ENCODE results near the gene UPK3A. TPM values are rescaled to one million over a fixed set of nuclear protein-coding genes. Genes with fewer than 3 reads are reported as not detected.

Gene UPK3A
- total RNA-seq, 2 experiments from 2014 or later: not detected

GRCh38 chr22:45237065-45237990 lies 47.4 kb upstream of the UPK3A start:
- Histone ChIP-seq H3K36me3 (ENCODE audit: insufficient read depth, low read length) (peaks cover 4% of the 10 kb centered on the region), H3K27ac (ENCODE audit: low read depth in 1 of 2, low read length in 2 of 2) (no peak overlapping the region), H3K27me3 (ENCODE audit: control insufficient read depth in 1 of 2, insufficient read depth in 2 of 2, low read length in 2 of 2) (no peaks in the 10 kb centered on the region), H3K9me3 (ENCODE audit: control insufficient read depth in 1 of 2, insufficient read depth in 1 of 2, low read length in 2 of 2) (no peaks in the 10 kb centered on the region), H3K4me1 (ENCODE audit: insufficient read depth, low read length) (peaks cover 47% of the 10 kb centered on the region), H3K4me3 (ENCODE audit: low read length) (no peak overlapping the region)
- H3K36me3 Mint-ChIP-seq (ENCODE audit: low read depth): peaks cover 5% of the 10 kb centered on the region
- peaks cover 31% of the 10 kb centered on the region for H3K4me1 Mint-ChIP-seq (ENCODE audit: low read depth)
- H3K9me3 Mint-ChIP-seq: no peaks in the 10 kb centered on the region
- TF ChIP-seq CTCF (IDR thresholded peaks at IDR 0.05): no peak
- no peak overlapping the region for H3K27ac Mint-ChIP-seq
- no peaks in the 10 kb centered on the region for H3K27me3 Mint-ChIP-seq
- peak overlapping the region; percentile 34 for H3K4me3 Mint-ChIP-seq
- intact Hi-C loops (cut with DNase I, micrococcal nuclease): no loop called here
- no peak for ATAC-seq (ENCODE audit: poor library complexity)
- ChIA-PET POLR2A (interaction anchor here (0.6 kb wide), 1 partner anchor 73 kb away, joined by 4 read pairs; the partner anchor contains the start of gene NUP50), CTCF (no interaction called here)
- no peak for DNase-seq

GRCh38 chr22:45238076-45238956 lies 46.4 kb upstream of the UPK3A start:
- Mint-ChIP-seq H3K27me3 (no peaks in the 10 kb centered on the region), H3K36me3 (ENCODE audit: low read depth) (peaks cover 5% of the 10 kb centered on the region), H3K4me3 (peak overlapping the region; percentile 94), H3K27ac (no peak overlapping the region), H3K4me1 (ENCODE audit: low read depth) (peaks cover 31% of the 10 kb centered on the region), H3K9me3 (no peaks in the 10 kb centered on the region)
- Histone ChIP-seq H3K27ac (ENCODE audit: low read depth in 1 of 2, low read length in 2 of 2) (no peak overlapping the region), H3K9me3 (ENCODE audit: control insufficient read depth in 1 of 2, insufficient read depth in 1 of 2, low read length in 2 of 2) (no peaks in the 10 kb centered on the region), H3K36me3 (ENCODE audit: insufficient read depth, low read length) (peaks cover 4% of the 10 kb centered on the region), H3K4me1 (ENCODE audit: insufficient read depth, low read length) (peaks cover 47% of the 10 kb centered on the region), H3K27me3 (ENCODE audit: control insufficient read depth in 1 of 2, insufficient read depth in 2 of 2, low read length in 2 of 2) (no peaks in the 10 kb centered on the region), H3K4me3 (ENCODE audit: low read length) (no peak overlapping the region)
- no peak for TF ChIP-seq CTCF (IDR thresholded peaks at IDR 0.05)
- POLR2A ChIA-PET: no interaction called here
- CTCF ChIA-PET: no interaction called here
- ATAC-seq (ENCODE audit: poor library complexity) (no peak), DNase-seq (no peak)
- intact Hi-C loops (cut with DNase I, micrococcal nuclease): no loop called here

GRCh38 chr22:45238957-45239680 lies 45.6 kb upstream of the UPK3A start:
- no peaks in the 10 kb centered on the region for H3K9me3 ChIP-seq (ENCODE audit: control insufficient read depth in 1 of 2, insufficient read depth in 1 of 2, low read length in 2 of 2)
- H3K4me3 ChIP-seq (ENCODE audit: low read length): peak overlapping the region; percentile 72
- H3K36me3 ChIP-seq (ENCODE audit: insufficient read depth, low read length): peaks cover 2% of the 10 kb centered on the region
- no peak overlapping the region for H3K27ac ChIP-seq (ENCODE audit: low read depth in 1 of 2, low read length in 2 of 2)
- Mint-ChIP-seq H3K27me3 (no peaks in the 10 kb centered on the region), H3K4me3 (peak overlapping the region; percentile 94), H3K36me3 (ENCODE audit: low read depth) (peaks cover 5% of the 10 kb centered on the region), H3K27ac (no peak overlapping the region), H3K4me1 (ENCODE audit: low read depth) (peaks cover 31% of the 10 kb centered on the region), H3K9me3 (no peaks in the 10 kb centered on the region)
- TF ChIP-seq CTCF (IDR thresholded peaks at IDR 0.05): no peak
- intact Hi-C loops (cut with DNase I, micrococcal nuclease): no loop called here
- no peak for ATAC-seq (ENCODE audit: poor library complexity)
- ChIA-PET CTCF (no interaction called here), POLR2A (no interaction called here)
- H3K4me1 ChIP-seq (ENCODE audit: insufficient read depth, low read length): peaks cover 47% of the 10 kb centered on the region
- no peak for DNase-seq
- H3K27me3 ChIP-seq (ENCODE audit: control insufficient read depth in 1 of 2, insufficient read depth in 2 of 2, low read length in 2 of 2): no peaks in the 10 kb centered on the region

Data from CD4-positive, alpha-beta T cell (primary cell).